Measurements from ENCODE around the gene MASP1. TPM values are rescaled to one million over a fixed set of nuclear protein-coding genes. Genes with fewer than 3 reads are reported as not detected.

Gene MASP1, protein sequence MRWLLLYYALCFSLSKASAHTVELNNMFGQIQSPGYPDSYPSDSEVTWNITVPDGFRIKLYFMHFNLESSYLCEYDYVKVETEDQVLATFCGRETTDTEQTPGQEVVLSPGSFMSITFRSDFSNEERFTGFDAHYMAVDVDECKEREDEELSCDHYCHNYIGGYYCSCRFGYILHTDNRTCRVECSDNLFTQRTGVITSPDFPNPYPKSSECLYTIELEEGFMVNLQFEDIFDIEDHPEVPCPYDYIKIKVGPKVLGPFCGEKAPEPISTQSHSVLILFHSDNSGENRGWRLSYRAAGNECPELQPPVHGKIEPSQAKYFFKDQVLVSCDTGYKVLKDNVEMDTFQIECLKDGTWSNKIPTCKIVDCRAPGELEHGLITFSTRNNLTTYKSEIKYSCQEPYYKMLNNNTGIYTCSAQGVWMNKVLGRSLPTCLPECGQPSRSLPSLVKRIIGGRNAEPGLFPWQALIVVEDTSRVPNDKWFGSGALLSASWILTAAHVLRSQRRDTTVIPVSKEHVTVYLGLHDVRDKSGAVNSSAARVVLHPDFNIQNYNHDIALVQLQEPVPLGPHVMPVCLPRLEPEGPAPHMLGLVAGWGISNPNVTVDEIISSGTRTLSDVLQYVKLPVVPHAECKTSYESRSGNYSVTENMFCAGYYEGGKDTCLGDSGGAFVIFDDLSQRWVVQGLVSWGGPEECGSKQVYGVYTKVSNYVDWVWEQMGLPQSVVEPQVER
- total RNA-seq (1 to 10 TPM in 2 of 6 donors, under 1 TPM in 4; 0.06 to 1.3 (median 0.43) TPM), polyA plus RNA-seq (under 1 TPM; 0.30 to 0.31 TPM)

GRCh38 chr3:187291512-187292132 lies at the start of gene MASP1:
TSS of gene MASP1 (minus strand) at chr3:187291737. CDS start at chr3:187291632, 105 bp downstream.
- H3K4me3 ChIP-seq, result no peak within 1 kb of the TSS

DNA sequence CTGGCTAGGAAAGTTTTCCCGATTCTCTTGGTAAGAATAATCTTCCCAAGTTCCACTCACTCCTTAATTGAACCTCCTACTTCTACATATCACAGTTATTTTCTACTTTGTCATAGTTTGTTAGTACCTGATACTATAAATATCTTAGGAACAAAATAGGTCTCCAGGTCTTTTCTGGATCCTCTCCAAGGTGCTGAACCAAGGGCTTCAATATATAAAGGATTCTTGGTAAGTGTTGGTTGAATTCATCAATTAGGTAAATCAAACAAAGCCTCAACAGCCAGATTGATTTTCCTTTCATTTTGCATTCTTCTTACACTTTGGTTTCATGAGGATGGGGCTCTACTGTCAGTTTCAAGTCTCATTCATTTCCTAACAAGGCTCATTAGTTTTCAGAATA lies 49.0 kb upstream of the MASP1 start:
- TF ChIP-seq CTCF (IDR thresholded peaks at IDR 0.05), result no peak

More at GRCh38 chr3:187291512-187292132, at the start of gene MASP1:
- no peak within 1 kb of the TSS for H3K27ac ChIP-seq
- DNase-seq (peak in 1 of 6 donors; percentile 10), FAIRE-seq (no peak), ATAC-seq (peak; percentile 28 to 67 (median 60))
- intact Hi-C loops (cut with DNase I), result no loop called here
- no peak for TF ChIP-seq CTCF (IDR thresholded peaks at IDR 0.05)
- 8 to 24% methylated on average over 10 of the region's 10 CpGs for WGBS, 2 donors
- no peaks in the 10 kb centered on the region for H3K36me3 ChIP-seq
- H3K27me3 ChIP-seq, result no peaks in the 10 kb centered on the region
- no peaks in the 10 kb centered on the region for H3K4me1 ChIP-seq
- H3K9me3 ChIP-seq, result no peaks in the 10 kb centered on the region

DNA sequence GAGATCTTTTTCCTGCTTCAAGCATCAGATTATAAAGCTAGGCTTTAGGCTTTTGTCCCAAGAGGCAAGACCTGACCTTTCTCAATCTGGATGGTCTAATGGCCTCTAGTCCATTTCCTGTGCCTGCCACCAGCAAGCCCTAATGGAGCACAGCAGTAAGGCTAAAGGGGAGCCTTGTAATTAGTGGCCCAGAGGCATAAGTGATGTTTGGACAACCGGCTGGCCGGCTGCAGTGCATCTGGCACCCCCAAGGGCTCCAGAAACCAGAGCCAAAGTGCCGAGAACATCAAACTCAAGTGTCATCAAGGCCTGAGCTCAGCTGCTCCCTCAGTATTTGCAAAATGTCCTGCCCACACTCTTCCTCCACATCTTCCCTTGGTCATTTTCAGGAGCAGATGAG lies 44.8 kb upstream of the MASP1 start:
- 52 to 61% methylated on average over 3 of the region's 3 CpGs for WGBS, 2 donors
- no peaks in the 10 kb centered on the region for H3K27me3 ChIP-seq
- no peaks in the 10 kb centered on the region for H3K9me3 ChIP-seq
- DNase-seq, result no peak
- no peaks in the 10 kb centered on the region for H3K36me3 ChIP-seq
- intact Hi-C loops (cut with DNase I), result no loop called here
- ATAC-seq, result no peak
- no peak overlapping the region for H3K27ac ChIP-seq
- H3K4me3 ChIP-seq, result no peak overlapping the region
- H3K4me1 ChIP-seq, result no peaks in the 10 kb centered on the region
- no peak for FAIRE-seq
- no peak for TF ChIP-seq CTCF (IDR thresholded peaks at IDR 0.05)

More for the DNA sequence above, 49.0 kb upstream of the MASP1 start:
- H3K4me1 ChIP-seq, result no peaks in the 10 kb centered on the region
- intact Hi-C loops (cut with DNase I), result no loop called here
- no peaks in the 10 kb centered on the region for H3K36me3 ChIP-seq
- WGBS, 2 donors, result 36 to 41% methylated on average over 1 of the region's 1 CpG
- no peak for DNase-seq
- H3K27me3 ChIP-seq, result no peaks in the 10 kb centered on the region
- no peak for FAIRE-seq
- H3K4me3 ChIP-seq, result no peak overlapping the region
- no peak for ATAC-seq
- no peaks in the 10 kb centered on the region for H3K9me3 ChIP-seq
- no peak overlapping the region for H3K27ac ChIP-seq

GRCh38 chr3:187334904-187335303 lies 43.4 kb upstream of the MASP1 start:
- no peaks in the 10 kb centered on the region for H3K27me3 ChIP-seq
- no peak overlapping the region for H3K27ac ChIP-seq
- TF ChIP-seq CTCF (IDR thresholded peaks at IDR 0.05), result no peak
- H3K9me3 ChIP-seq, result no peaks in the 10 kb centered on the region
- no peaks in the 10 kb centered on the region for H3K36me3 ChIP-seq
- no peaks in the 10 kb centered on the region for H3K4me1 ChIP-seq
- 93 to 94% methylated on average over 4 of the region's 4 CpGs for WGBS, 2 donors
- intact Hi-C loops (cut with DNase I), result no loop called here
- ATAC-seq (no peak), DNase-seq (no peak), FAIRE-seq (no peak)
- no peak overlapping the region for H3K4me3 ChIP-seq

All from pancreas (tissue), 10 donors.